NCI-H2227 (cell line): ENCODE results near the gene MYL7.

Experiments
- DNase-seq: peaks from one replicate; lab custom pipeline; 2025; ENCODE audit not compliant: unreplicated experiment; lab: John Stamatoyannopoulos, UW

The MYL7 gene

GRCh38 chr7:44150966-44151941 is 10.1 kb upstream of the MYL7 start:
- no peak for DNase-seq

- no peak for DNase-seq
Observed at GRCh38 chr7:44150466-44150832, 9.3 kb upstream of the MYL7 start.

- no peak for DNase-seq
Observed at GRCh38 chr7:44149571-44150465, 8.7 kb upstream of the MYL7 start.

GRCh38 chr7:44148961-44149536 is 7.9 kb upstream of the MYL7 start:
- no peak for DNase-seq

- DNase-seq = no peak
Observed at GRCh38 chr7:44148166-44148565, 7.0 kb upstream of the MYL7 start.

- no peak for DNase-seq
Observed at GRCh38 chr7:44147026-44147991, 6.2 kb upstream of the MYL7 start.

GRCh38 chr7:44145969-44146911 is 5.1 kb upstream of the MYL7 start:
- DNase-seq = no peak

- DNase-seq = no peak
Observed at GRCh38 chr7:44145479-44145968, 4.4 kb upstream of the MYL7 start.

- no peak for DNase-seq
Observed at GRCh38 chr7:44144968-44145478, 3.9 kb upstream of the MYL7 start.

GRCh38 chr7:44144426-44144967 is 3.4 kb upstream of the MYL7 start:
- no peak for DNase-seq

GRCh38 chr7:44143646-44144250 is 2.6 kb upstream of the MYL7 start:
- DNase-seq = no peak

- DNase-seq = no peak
Observed at GRCh38 chr7:44142028-44142427, 896 bp upstream of the MYL7 start.

- no peak for DNase-seq
Observed at GRCh38 chr7:44140341-44140740, 791 bp downstream of the MYL7 start.

GRCh38 chr7:44139311-44140010 is 1.7 kb downstream of the MYL7 start:
- no peak for DNase-seq

- no peak for DNase-seq
Observed at GRCh38 chr7:44138698-44139097, 2.4 kb downstream of the MYL7 start.

- no peak for DNase-seq
Observed at GRCh38 chr7:44136731-44137130, 4.4 kb downstream of the MYL7 start.

GRCh38 chr7:44134943-44135628 is 6.0 kb downstream of the MYL7 start:
- no peak for DNase-seq
